Measurements from ENCODE around the gene PHF21A.

PHF21A gene

DNA sequence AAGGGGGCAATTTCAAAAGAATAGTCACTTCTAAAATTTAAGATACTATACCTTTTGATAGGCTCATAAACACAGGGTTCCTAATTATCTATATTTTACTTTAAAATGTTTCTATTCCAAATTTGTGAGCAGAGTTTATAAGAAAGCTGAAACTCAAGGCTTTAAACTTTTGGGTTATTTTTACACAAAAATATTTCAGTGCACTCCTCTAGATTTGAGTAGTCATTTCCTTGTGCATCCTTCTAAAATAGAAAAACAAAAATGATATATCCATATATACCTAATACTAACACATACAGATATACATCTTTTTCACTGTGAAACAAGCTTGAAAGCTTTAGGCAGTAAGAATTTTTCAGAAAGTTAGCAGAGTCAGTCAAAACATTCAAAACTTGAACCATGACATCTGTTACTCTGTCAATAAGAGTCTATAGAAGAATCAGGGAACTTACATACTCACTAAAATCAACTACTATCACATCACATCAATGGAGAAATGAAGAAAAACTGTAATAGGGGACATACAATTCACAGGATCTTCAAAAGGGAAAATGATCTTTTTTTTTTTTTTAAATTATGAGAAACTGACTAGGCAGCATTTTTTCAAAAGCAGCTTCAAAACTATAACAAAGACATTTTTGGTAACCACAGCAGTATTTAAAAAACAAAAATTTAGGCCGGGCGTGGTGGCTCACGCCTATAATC lies 5.1 kb downstream of the PHF21A start:
- DNase-seq (ENCODE audit: low read depth): no peak
- TF ChIP-seq, protein P1, sequence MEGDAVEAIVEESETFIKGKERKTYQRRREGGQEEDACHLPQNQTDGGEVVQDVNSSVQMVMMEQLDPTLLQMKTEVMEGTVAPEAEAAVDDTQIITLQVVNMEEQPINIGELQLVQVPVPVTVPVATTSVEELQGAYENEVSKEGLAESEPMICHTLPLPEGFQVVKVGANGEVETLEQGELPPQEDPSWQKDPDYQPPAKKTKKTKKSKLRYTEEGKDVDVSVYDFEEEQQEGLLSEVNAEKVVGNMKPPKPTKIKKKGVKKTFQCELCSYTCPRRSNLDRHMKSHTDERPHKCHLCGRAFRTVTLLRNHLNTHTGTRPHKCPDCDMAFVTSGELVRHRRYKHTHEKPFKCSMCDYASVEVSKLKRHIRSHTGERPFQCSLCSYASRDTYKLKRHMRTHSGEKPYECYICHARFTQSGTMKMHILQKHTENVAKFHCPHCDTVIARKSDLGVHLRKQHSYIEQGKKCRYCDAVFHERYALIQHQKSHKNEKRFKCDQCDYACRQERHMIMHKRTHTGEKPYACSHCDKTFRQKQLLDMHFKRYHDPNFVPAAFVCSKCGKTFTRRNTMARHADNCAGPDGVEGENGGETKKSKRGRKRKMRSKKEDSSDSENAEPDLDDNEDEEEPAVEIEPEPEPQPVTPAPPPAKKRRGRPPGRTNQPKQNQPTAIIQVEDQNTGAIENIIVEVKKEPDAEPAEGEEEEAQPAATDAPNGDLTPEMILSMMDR (conservative IDR thresholded peaks at IDR 0.05; ENCODE audit: low read depth, low read length): no peak
- H3K4me3 ChIP-seq (ENCODE audit: low read depth, low read length): no peak overlapping the region

DNA sequence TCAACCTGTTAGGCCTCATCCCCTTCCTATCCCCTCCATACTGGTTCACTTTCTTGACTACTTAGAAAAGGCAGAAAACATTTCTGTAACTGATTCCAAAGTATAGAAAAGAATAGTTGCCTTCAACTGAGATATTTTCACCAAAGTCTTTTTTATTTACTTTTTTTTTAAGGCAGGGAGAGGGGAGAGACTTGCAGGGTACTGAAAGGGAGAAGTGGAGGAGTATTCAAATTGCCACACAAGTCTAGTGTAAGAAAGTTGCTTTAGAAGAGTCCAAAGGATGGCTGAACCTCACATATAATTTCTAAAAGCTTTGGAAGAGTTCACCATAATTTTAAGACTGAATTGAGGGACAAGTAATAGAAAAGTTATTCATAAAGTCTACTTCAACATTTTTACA lies 6.3 kb downstream of the PHF21A start:
- no peak for DNase-seq (ENCODE audit: low read depth)
- TF ChIP-seq, protein P1 (conservative IDR thresholded peaks at IDR 0.05; ENCODE audit: low read depth, low read length): no peak
- H3K4me3 ChIP-seq (ENCODE audit: low read depth, low read length): no peak overlapping the region

DNA sequence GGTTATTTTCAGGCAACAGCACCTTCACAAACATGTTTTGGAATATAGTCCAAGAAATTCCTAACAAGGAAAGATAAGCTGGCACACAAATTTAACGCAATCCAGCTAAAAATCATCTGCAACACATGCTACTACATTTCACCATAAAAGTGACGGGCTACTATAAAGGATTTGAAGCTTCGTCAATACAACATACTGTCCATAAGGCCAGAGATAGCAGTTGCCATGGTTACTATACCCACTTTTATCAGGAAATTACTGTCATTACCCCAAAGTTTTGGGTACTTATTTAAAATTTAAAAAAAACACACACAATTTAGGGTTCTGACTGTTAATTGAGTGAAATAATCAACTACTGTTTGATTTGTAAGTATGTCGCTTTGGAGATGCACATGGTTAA lies 6.9 kb downstream of the PHF21A start:
- no peak for DNase-seq (ENCODE audit: low read depth)
- TF ChIP-seq, protein P1 (conservative IDR thresholded peaks at IDR 0.05; ENCODE audit: low read depth, low read length): no peak
- H3K4me3 ChIP-seq (ENCODE audit: low read depth, low read length): no peak overlapping the region

DNA sequence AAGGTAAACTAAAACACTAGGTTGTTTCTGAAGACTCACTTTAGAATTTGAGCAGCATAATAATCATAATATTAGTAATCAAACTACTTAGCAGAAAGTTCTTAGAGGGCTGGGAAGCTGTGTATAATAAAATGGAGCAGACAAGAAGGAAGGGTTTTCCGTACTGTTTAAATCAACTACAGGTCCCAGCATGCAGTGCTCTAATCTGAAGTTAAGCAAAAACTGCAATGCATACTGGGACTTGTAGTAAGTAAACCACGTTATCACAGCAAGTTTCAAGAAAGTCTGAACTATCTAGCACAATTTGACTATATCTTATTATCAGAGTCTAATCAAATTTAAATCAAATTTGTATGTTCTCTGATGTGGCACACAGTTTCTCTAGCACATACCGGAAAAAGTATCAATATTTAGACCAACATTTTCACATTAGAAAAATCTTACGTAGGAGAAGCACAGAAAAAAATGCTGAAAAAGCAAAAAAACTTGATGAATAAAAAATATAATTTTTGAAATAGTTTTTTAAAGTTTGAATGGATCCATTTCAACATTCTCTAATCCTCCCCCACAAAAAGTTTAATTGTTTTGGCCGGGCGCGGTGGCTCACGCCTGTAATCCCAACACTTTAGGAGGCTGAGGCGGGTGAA lies 8.2 kb downstream of the PHF21A start:
- TF ChIP-seq, protein P1 (conservative IDR thresholded peaks at IDR 0.05; ENCODE audit: low read depth, low read length): no peak
- DNase-seq (ENCODE audit: low read depth): peak; percentile 82
- no peak overlapping the region for H3K4me3 ChIP-seq (ENCODE audit: low read depth, low read length)

DNA sequence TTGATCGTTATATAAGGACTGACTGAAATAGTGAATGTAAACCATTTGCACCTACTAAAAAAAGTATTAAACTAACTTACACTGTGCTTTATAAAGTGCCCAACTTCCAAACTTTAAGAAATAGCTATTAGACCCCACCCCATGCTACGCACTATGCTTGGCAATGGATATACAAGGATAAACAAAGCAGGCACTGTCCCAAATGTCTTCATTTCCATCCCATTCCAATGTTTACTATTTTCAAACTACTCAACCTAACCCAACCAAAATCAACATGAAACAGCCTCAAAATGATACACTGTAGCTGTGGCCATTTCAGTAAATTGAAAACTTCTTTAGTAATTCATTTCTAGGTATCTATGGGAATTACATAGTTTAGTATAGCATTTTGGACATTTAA lies 12.5 kb downstream of the PHF21A start:
- TF ChIP-seq, protein P1 (conservative IDR thresholded peaks at IDR 0.05; ENCODE audit: low read depth, low read length): no peak

DNA sequence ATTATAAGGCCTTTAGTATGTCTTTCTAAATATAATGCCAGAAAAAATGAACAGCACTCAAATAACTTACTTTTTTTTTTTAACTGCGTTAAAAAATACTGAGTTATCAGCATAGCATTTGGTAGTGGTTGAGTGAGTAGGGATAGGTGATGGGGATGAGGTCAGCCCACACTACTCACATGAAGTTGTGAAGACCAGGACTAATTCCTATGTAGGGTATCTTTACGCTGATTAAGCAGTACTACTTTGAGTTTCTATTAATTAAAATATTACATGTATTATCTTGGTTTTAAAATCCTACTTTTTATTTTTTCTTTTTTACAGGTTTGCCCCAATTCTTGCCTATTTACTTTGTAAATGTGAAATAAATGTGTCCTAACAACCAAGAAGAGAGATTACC lies 13.5 kb downstream of the PHF21A start:
- no peak overlapping the region for H3K4me3 ChIP-seq (ENCODE audit: low read depth, low read length)
- TF ChIP-seq, protein P1 (conservative IDR thresholded peaks at IDR 0.05; ENCODE audit: low read depth, low read length): no peak
- no peak for DNase-seq (ENCODE audit: low read depth)

More for the DNA sequence above, 12.5 kb downstream of the PHF21A start:
- DNase-seq (ENCODE audit: low read depth): no peak
- no peak overlapping the region for H3K4me3 ChIP-seq (ENCODE audit: low read depth, low read length)

DNA sequence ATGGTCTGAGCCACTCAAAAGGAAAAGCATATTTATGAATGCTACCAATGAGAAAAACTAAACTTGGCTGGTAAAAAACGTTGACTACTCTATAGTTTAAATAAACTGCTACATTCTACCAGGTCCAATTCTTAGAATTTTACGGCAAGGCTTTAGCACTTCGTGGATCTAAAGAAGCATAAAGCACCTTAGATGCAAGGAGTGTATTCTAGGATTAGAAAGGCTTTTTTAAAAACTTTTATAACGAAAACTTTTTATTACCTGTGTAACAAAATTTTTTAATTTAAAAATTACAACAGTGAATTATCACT lies 13.9 kb downstream of the PHF21A start:
- no peak for DNase-seq (ENCODE audit: low read depth)
- H3K4me3 ChIP-seq (ENCODE audit: low read depth, low read length): no peak overlapping the region
- TF ChIP-seq, protein P1 (conservative IDR thresholded peaks at IDR 0.05; ENCODE audit: low read depth, low read length): no peak

Data from choroid plexus epithelial cell (primary cell).